Activated CD4-positive, alpha-beta T cell treated with anti-CD3 and anti-CD28 coated beads, Interleukin-2, amount 50 U/mL, for 16 hours (primary cell): Measurements from ENCODE around the gene VAPB.

Experiments
- DNase-seq: peaks from one replicate; pipeline ENCODE4 v3.0.0-alpha.2; 2020

The VAPB gene

GRCh38 chr20:58466095-58466708, 77.2 kb downstream of the VAPB start:
- DNase-seq = no peak

DNA sequence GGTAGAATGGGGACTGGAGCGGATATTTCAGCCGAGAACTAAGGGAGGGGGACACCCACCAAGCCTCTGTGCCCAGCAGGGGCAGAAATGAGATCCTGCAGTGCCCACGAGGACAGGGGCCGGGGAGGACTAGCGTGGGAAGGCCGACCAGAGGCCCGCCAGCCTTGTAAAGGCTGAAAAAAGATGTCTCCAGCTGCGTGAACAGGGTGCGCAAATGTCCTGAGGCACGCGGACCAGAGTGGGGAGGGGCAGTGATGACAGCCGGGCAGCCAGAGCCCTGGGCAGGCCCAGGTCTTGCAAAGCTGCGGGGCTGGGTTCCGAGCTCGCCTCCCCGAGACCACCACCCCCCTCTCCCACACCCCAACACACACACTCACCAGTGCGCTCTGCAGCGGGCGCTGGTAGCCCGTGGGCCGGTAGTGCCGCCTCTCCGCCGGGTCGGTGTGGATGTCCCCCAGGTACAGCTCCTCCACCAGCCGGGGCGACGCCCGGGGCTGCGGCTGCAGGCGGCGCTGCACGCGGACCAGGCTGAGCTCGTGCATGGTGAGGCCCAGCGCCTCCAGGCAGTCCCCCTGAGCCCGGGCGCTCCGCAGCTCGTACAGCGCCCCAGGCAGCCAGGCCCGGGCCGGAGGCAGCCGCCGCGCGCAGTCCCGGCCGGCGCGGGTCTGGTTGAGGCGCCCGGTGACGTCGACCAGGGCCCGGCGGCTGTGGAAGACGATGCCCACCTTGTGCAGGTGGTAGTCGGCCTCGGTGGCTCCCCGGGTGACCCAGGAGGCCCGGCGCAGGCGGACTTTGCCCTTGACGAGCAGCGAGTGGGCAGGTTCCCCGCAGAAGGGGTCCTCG, 77.9 kb downstream of the VAPB start:
- no peak for DNase-seq

DNA sequence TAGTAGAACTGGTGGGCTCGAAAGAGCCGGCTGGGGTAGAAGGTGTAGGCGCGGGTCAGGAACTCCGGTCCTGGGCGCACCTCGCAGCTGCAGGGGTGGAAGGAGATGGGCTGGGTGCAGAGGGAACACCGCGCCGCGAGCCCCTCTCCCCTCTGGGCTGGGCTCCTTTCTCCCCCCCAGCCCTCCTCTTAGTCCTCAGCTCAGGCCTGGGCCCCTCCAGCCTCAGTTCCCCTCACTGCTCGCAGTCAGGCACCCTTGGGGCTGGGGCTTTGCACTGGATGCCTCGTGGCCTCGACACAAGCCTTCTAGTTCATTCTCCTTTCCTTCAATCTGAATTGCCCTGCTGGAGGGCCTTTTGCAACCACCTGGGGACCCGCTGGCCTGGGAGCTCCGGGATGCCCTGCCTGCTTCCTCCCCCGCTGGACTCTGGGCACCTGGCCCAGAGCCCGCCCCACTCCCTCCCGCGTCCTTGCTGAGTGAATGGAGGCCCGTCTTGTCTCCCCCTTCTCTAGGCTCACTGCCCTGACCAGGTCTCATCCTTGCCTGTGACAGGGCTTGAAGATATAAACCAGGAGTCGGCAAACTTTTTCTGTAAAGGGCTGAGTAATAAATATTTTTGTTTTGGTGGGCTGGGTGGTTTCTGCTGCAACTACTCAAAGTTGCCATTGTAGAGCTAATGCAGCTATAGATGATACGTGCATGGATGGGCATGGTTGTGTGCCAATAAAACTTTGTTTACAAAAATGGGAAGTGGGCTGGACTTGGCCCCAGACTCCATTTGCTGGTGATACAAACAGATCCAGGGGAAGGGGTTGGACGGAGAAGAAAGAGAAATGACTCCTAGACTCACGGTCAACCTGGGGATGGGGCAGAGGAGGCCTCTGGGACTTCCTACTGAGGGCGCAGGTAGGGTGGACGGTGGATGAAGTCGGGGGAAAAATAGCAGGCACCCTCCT, 78.8 kb downstream of the VAPB start:
- no peak for DNase-seq

DNA sequence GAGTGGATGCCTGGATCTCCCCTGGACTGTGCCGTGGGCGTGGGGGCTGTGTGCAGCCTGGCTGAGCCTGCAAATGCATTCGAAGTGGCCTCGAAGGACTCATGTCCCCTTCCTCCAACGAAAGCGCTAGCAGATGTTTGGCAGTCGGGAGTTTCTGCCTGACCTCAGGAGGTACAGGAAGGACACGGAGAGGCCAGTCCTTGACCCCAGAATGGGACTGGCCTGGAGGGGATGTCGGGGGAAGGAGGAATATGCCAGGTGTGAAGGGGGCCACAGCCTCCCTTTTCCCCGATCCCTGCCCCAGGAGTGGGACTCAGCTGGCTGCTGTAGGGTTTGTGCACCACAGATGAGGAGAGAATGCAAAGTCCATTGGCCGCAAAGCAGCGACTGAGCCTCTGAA, 80.6 kb downstream of the VAPB start:
- DNase-seq = no peak

DNA sequence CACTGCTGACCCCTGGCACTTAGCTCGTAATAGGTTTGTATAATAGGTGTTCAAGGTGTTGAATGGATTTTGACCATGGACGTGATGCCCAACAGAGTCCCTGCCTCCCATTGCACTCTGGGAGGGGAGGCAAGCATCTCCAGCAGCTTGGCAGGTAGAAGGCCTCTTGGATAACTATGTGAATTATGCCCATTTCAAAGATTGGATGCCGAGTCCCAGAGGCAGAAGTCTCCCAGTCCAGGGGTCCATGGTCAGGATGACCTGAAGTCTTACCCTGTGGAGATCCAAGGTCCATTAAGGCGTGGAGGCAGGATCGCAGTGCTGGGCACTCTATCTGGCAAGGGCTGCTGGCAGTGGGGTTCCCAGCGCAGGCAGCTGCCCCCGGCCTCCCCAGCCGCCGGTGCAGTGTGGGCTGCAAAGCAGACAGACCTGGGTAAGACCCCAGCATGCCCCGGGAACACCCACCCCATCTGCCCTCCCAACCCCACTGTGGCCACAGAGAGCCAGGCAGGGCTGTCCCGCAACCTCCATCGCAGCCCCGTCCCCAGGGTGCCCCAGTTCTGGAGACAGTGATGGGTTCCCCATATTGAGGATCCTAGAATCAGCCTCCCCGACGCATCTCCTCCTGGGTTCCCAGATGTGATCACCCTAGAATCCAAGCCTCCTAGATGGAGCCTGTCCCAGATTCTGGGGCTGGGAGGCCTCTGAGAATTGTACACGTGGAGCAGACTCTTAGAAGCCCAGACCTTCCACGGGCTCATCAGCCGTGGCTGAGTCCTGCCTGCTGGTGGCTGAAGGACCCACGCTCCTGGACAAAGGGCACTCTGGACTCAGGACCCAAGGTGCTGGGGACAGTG, 81.5 kb downstream of the VAPB start:
- DNase-seq = no peak

DNA sequence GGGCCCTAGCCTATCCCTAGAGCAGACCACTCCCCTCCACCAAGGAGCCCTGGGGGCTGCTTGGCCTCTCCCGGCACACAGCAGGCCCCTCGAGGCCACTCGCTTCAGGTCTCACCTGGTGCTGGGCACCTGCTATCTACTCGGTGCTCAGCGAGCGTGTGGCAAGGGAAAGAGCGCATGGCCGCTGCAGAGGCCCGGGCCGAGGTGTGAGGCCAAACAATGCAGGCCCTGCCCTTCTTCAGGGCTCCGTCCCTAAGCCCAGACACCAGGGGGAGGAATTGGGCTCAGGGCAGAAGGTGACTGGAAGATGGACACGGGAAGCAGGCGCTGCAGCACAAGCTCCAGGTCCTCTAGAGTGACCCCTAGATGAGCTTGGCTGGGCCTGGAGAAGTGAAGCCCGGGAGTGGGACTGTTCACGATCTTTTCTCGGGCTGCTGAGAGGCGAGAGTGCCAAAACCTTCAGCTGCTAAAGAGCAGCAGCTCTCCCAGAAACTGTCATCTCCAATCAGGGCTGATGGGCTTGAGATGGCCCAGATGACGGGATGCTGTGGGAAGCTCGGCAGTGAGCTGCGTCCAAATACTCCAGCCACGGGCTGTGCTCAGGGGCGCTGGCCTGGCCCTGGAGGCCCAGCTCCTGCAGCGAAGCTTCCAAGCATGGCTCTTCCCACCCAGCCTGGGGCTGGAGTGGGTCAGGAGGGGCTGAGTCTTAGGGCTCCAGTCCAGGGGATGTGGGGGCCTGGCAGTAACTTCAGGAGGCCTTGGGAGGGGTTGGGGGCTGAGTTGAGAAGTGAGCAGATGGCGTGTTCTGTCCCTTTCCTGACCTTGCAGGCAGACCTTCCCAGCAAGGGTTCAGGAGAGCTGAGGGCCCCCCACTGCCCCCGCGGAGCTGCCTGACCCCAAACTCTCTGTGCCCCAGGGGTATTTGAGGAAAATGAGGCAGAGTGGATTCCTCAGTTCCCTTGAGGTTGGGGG, 82.5 kb downstream of the VAPB start:
- no peak for DNase-seq

DNA sequence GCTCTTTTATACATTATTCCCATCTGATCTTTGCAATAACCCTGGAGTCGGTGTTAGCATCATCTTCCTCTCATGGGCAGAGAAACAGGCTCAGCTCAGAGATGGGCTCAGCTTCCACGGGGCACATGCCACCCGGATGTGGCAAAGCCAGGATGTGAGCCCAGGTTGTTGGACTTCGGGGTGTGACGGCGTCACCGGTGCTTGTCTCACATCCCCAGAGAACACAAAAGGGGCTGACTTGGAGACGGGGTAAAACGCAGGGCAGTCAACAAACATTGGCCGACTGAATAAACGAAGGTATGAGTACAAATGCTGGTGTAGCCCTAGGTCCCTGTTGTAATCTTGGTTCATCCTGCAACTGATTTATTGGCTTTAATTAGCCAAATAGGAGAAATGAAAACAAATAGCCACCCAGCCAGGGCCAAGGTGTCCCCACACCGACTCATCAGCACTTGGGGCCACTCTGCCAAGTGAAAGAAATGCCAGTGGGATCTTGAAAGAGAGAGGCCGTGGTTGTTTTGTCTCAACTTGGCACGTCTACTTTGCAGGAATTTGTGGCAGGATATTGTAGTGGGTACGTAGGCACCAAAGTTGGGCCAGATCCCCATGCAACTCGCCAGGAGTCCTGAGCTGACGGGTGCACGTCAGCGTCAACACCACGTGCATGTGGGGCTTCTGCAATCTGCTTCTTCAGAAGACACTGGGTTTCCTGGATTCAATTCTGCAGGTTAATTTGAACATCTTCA, 83.4 kb downstream of the VAPB start:
- DNase-seq = no peak

- DNase-seq = no peak
Observed at GRCh38 chr20:58473453-58474425, 84.7 kb downstream of the VAPB start.

DNA sequence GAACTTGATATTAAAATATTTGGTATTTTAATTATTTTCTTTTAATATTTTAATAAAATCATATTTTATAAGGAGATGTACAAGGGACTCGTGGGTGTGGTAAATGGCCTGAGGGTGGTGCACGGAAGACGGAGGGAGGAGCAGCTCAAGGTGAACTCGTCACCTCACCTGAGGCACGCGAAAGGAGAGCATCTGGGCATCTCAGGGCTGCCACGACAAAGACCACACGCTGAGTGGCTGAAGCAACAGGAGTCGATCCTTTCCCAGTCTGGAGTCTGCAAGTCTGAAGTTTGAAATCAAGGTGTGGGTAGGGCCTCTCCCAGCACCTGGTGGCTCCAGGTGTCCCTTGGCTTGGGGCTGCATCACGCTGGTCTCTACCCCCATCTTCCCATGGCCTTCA, 86.4 kb downstream of the VAPB start:
- DNase-seq = no peak

DNA sequence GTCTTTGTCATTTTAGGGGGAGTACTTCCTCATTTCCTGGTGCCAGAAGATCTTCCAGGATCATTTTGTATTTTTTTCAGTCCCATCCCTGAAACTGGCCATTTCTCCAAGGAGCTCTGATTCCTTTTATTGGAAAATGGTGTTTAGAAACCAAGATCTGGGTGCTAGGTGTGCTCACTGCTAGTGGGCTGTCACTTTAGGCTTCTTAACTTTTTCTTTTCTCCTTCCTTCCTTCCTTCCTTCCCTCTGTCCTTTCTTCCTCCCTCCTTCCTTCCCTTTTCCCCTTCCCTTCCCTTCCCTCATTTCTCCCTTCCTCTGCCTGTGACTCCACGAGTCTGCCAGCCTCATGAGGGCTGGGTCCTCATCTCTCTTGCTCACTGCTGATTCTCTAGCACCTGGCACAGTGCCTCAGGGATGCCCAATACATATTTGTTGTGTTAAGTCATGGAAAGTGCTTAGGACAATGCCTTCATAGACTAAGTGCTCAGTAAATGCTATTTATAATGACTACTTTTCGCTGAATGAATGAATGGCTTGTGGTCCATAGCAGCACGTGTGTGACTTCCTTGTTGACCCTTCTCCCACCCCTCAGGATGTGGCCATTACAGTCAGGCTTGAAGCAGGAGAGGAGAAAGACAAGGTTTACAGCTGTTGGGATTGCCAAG, 89.2 kb downstream of the VAPB start:
- DNase-seq = no peak

DNA sequence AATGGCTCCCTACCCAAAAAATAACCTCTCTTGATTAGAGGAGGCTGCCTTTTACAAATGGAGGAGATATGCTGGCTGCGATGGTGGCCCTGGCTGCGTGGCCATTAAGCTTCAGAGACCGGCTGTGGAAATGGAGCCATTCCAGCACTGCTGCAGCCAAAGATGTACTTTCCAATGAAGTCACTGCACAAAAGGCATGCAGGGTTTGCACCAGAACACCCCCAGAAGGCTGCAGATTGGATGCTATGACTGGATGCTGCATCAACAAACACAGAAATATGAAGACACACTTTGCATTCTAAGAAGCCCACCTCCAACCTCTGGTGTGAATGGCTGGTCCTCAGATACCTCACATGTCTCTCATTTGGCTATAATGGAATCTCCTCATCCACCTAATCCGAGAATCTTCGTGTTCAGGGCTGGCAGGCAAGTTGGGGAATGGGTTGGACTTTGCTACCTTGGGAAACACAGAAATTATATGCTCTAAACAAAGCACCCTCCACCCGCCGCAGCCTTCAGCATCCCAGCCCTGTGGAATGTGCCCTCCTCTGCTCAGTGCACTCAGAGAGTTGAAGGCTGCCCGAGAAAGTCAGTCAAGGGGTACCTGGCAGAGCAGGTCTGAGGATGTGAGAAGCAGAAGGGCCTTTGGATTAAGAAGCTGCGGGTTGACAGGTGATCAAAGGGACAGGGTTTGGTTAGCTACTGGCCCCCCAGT, 90.9 kb downstream of the VAPB start:
- no peak for DNase-seq

- no peak for DNase-seq
Observed at GRCh38 chr20:58480551-58481336, 91.7 kb downstream of the VAPB start.

DNA sequence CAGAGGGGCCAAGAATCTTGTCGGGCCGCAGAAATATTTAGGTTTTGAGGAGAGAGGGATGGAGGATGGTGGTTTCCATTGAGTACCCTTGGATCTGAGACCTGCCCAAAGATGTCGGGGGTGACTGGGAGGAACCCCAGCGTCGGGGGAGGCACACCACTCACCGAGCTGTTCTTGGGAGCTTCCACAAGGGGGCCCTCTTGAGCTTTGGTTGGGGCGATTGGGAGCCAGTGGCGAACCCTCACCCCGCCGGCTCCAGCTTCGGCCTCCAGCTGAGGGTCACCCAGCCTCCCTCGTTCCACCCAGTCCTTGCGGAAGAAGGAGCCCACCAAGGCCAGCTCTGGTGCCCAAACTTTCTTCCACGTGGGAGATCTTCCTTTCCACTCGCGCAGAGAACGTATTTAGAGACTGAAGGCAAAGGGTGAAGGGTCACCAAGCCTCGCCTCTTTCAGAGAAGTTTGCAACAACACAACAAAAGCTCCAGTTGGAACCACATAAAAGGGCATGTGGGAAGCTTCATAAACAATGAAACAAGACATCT, 92.5 kb downstream of the VAPB start:
- peak; percentile 51 for DNase-seq

GRCh38 chr20:58482416-58482815, 93.4 kb downstream of the VAPB start:
- DNase-seq = no peak

GRCh38 chr20:58483051-58483450, 94.0 kb downstream of the VAPB start:
- DNase-seq = no peak

GRCh38 chr20:58483470-58483869, 94.4 kb downstream of the VAPB start:
- DNase-seq = no peak

DNA sequence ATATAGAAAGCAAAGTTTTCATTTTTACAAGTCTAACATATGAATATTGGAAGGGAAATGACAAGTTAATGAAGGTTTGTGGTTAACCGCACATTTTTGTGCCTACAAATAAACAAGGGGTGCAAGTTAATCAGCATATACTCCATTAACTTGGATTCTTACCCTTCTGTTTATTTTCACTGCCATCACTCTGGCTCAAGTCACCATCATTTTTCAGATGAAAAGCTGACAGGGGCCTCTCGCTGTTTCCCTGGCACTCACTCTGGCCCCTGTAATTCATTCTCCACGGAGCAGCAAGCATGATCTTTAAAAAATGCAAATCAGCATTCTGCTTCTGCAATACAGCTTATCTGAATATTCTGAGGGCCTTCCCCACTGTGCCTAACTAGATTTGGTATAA, 96.4 kb downstream of the VAPB start:
- DNase-seq = no peak
